ENCODE results near the gene SF3A2. TPM values are rescaled to one million over a fixed set of nuclear protein-coding genes. Genes with fewer than 3 reads are reported as not detected.
A peak's percentile ranks its signal among the peaks of the same experiment; 100 is the strongest.

Gene SF3A2
- total and polyA plus RNA-seq, 10 of the 15 experiments (the other 5 are each of a cell fraction or from before 2014, with no cell fraction given) = 0.33 to 143 (median 30.6) TPM

- TF ChIP-seq ZNF24 (IDR thresholded peaks at IDR 0.05) (no peak; the same call in 1 of the 2 replicates), RAD21 (IDR thresholded peaks at IDR 0.05; ENCODE audit: insufficient read depth, low read depth, low read length) (peak; percentile 94), NR2C1 (IDR thresholded peaks at IDR 0.05) (peak; percentile 98), CTCF (IDR thresholded peaks at IDR 0.05 in 2 of 3, conservative IDR thresholded peaks at IDR 0.05 in 1 of 3; ENCODE audit: control insufficient read depth in 2 of 3, extremely low read depth in 1 of 3, insufficient read depth in 1 of 3, low read depth in 3 of 3, low read length in 3 of 3) (peak; percentile 99 to 100 (median 99); a peak in 5 of 6 replicates), ATF7 (IDR thresholded peaks at IDR 0.05; ENCODE audit: low read depth) (peak; percentile 15; the same call in 1 of the 2 replicates), SREBF2 (IDR thresholded peaks at IDR 0.05; ENCODE audit: low read length) (peak; percentile 87; the same call in 1 of the 2 replicates), ATF3 (IDR thresholded peaks at IDR 0.05; ENCODE audit: borderline replicate concordance, extremely low read depth, low read depth, low read length) (peak; percentile 59; the same call in 1 of the 2 replicates), IKZF1 (conservative IDR thresholded peaks at IDR 0.05) (peak; percentile 81), YBX1 (IDR thresholded peaks at IDR 0.05) (no peak), MAX (IDR thresholded peaks at IDR 0.05; ENCODE audit: low read depth, low read length) (peak; percentile 74), KAT2A (conservative IDR thresholded peaks at IDR 0.05; ENCODE audit: control insufficient read depth, low read depth, low read length) (no peak), MTA2 (IDR thresholded peaks at IDR 0.05; ENCODE audit: low read depth) (peak; percentile 71), NKRF (conservative IDR thresholded peaks at IDR 0.05) (peak; percentile 60), E2F8 (IDR thresholded peaks at IDR 0.05; ENCODE audit: low read depth, partially characterized antibody) (peak; percentile 41), POLR2A (IDR thresholded peaks at IDR 0.05; ENCODE audit: low read depth, low read length) (peak; percentile 93), HDGF (IDR thresholded peaks at IDR 0.05) (peak; percentile 95), TCF12 (IDR thresholded peaks at IDR 0.05; ENCODE audit: low read depth, low read length) (0 out of 2 replicates have a peak, but pooled peaks have one; percentile 37), SMAD5 (IDR thresholded peaks at IDR 0.05; ENCODE audit: low read depth) (peak; percentile 71; the same call in 1 of the 2 replicates), SP1 (IDR thresholded peaks at IDR 0.05; ENCODE audit: low read depth, low read length) (peak; percentile 34), CHD1 (IDR thresholded peaks at IDR 0.05; ENCODE audit: low read depth, low read length) (no peak), ASH2L (IDR thresholded peaks at IDR 0.05; ENCODE audit: borderline replicate concordance, low read depth) (peak; percentile 73; the same call in 1 of the 2 replicates), PAX5 (IDR thresholded peaks at IDR 0.05; ENCODE audit: borderline replicate concordance, low read depth, low read length) (0 out of 2 replicates have a peak, but pooled peaks have one; percentile 22), EGR1 (IDR thresholded peaks at IDR 0.05; ENCODE audit: borderline replicate concordance in 1 of 2, low read depth in 2 of 2, low read length in 2 of 2) (peak; percentile 75 to 98), SIX5 (IDR thresholded peaks at IDR 0.05; ENCODE audit: low read depth, low read length, severe bottlenecking) (peak; percentile 49)
Measured at GRCh38 chr19:2236314-2237050, at the start of gene SF3A2, which contains the start of gene PLEKHJ1 (continued).
